ENCODE data around the gene ENO2.
"Not testable (repeated sequence)": the region's sequence is repeated elsewhere in the genome, so short reads cannot be mapped to it uniquely, and the experiment has no call there.

ENO2 gene

GRCh38 chr12:6914246-6914946, at the start of gene ENO2:
ENO2 (plus strand) TSS chr12:6914580; CDS start chr12:6915833, 1,253 bp downstream.
- H3K4me3 ChIP-seq (ENCODE audit: low read length) = peak within 1 kb of the TSS; percentile 59
- H3K4me1 ChIP-seq (ENCODE audit: insufficient read depth, low read length) = peaks cover 13% of the 10 kb centered on the region
- H3K36me3 ChIP-seq (ENCODE audit: insufficient read depth, low read length) = peaks cover 3% of the 10 kb centered on the region
- H3K27me3 ChIP-seq (ENCODE audit: insufficient read depth, low read length) = no peaks in the 10 kb centered on the region
- H3K9me3 ChIP-seq (ENCODE audit: low read length) = no peaks in the 10 kb centered on the region
- peak within 1 kb of the TSS; percentile 80 for H2AFZ ChIP-seq (ENCODE audit: low read depth, low read length)

- H3K27me3 ChIP-seq (ENCODE audit: insufficient read depth, low read length); H2AFZ ChIP-seq (ENCODE audit: low read depth, low read length); H3K4me3 ChIP-seq (ENCODE audit: low read length); H3K9me3 ChIP-seq (ENCODE audit: low read length): not testable (repeated sequence)
- Histone ChIP-seq H3K36me3 (ENCODE audit: insufficient read depth, low read length) (peaks cover 66% of the 10 kb centered on the region), H3K4me1 (ENCODE audit: insufficient read depth, low read length) (peaks cover 20% of the 10 kb centered on the region)
Measured at GRCh38 chr12:6865307-6865706, 49.1 kb upstream of the ENO2 start.

- Histone ChIP-seq H3K4me1 (ENCODE audit: insufficient read depth, low read length) (peaks cover 21% of the 10 kb centered on the region), H3K27me3 (ENCODE audit: insufficient read depth, low read length) (no peaks in the 10 kb centered on the region), H3K36me3 (ENCODE audit: insufficient read depth, low read length) (peaks cover 66% of the 10 kb centered on the region), H3K9me3 (ENCODE audit: low read length) (no peaks in the 10 kb centered on the region), H3K4me3 (ENCODE audit: low read length) (no peak overlapping the region), H2AFZ (ENCODE audit: low read depth, low read length) (no peak overlapping the region)
Measured at GRCh38 chr12:6866163-6866919, 48.0 kb upstream of the ENO2 start.

- H3K4me3 ChIP-seq (ENCODE audit: low read length) = peak overlapping the region; percentile 93
- H2AFZ ChIP-seq (ENCODE audit: low read depth, low read length) = no peak overlapping the region
- peaks cover 64% of the 10 kb centered on the region for H3K36me3 ChIP-seq (ENCODE audit: insufficient read depth, low read length)
Measured at GRCh38 chr12:6866920-6867412, 47.4 kb upstream of the ENO2 start.

GRCh38 chr12:6867413-6868210, 46.8 kb upstream of the ENO2 start, which contains the start of gene TPI1:
TPI1 (plus strand) TSS chr12:6867531; CDS start chr12:6867567, 36 bp downstream.
- Histone ChIP-seq H3K4me1 (ENCODE audit: insufficient read depth, low read length) (peaks cover 32% of the 10 kb centered on the region), H3K36me3 (ENCODE audit: insufficient read depth, low read length) (peaks cover 58% of the 10 kb centered on the region), H3K9me3 (ENCODE audit: low read length) (no peaks in the 10 kb centered on the region), H3K4me3 (ENCODE audit: low read length) (peak within 1 kb of the TSS; percentile 93), H3K27me3 (ENCODE audit: insufficient read depth, low read length) (no peaks in the 10 kb centered on the region), H2AFZ (ENCODE audit: low read depth, low read length) (no peak within 1 kb of the TSS)

More at GRCh38 chr12:6866920-6867412, 47.4 kb upstream of the ENO2 start:
- H3K27me3 ChIP-seq (ENCODE audit: insufficient read depth, low read length) = no peaks in the 10 kb centered on the region
- H3K4me1 ChIP-seq (ENCODE audit: insufficient read depth, low read length) = peaks cover 27% of the 10 kb centered on the region
- H3K9me3 ChIP-seq (ENCODE audit: low read length) = no peaks in the 10 kb centered on the region

DNA sequence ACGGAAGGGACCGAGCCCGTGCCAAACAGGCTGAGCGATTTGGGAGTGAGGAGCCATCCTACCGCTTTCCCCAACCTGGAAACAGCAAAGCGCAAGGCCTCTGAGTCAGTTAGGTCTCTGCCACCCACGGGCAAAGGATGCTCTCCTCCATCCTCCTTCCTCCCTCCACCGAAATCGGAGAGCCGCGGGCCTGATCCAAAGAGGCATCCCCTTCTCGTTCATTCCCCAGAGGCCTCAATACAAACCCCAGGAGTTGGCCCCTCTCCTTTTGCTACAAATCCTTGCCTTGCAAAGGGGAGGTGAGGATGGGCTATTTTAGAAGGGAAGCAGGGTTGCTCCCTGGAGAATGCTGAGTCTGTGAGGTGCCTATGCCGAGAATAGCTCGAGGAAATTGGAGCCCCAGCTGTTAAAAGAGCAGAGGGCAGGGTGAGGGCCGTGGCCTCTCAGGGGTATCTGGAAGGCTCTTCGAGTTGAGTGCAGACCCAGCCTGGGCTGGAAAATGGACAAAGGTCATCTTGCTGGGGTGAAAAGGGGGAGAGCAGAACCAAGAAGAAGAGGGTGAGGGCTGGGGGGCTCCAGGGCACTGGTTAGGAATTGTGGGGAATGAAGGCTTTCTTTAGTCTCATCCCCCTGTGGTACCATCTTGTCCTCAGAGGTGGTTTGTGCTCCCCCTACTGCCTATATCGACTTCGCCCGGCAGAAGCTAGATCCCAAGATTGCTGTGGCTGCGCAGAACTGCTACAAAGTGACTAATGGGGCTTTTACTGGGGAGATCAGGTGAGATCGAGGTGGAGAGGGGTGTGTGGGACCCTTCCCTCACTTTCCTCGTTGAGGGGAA, 46.0 kb upstream of the ENO2 start:
- Histone ChIP-seq H3K9me3 (ENCODE audit: low read length) (no peaks in the 10 kb centered on the region), H3K4me1 (ENCODE audit: insufficient read depth, low read length) (peaks cover 34% of the 10 kb centered on the region)

DNA sequence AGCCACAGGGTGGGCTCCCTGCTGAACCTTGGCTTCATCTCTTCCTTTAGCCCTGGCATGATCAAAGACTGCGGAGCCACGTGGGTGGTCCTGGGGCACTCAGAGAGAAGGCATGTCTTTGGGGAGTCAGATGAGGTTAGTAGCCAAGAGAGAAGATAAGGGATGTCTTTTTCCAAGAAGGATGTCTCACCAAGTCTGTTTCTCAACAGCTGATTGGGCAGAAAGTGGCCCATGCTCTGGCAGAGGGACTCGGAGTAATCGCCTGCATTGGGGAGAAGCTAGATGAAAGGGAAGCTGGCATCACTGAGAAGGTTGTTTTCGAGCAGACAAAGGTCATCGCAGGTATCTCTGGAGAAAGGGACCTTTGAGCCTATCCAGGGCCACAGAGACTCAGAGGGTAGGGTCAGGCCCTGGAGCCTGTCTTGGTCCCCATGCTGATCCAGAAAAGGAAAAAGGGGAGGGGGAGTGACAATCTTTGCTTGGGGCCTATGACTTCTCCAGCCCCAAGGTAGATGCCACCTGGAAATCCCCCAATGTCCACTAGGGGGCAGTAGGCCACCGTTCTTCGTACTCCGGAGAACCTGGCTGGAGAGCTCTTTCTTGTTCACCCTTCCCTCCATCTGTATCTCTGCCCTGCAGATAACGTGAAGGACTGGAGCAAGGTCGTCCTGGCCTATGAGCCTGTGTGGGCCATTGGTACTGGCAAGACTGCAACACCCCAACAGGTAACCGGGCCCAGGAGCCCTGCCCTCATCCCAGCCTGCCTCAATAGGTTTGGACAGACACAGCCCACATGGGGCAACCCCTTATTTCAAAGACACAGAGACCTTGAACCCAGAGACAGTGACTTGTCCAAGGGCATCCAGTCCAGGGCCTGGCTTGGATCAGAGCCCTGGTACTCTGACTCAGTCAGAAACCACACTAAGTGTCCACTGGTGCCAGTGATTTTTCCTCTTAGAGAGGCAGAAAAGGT, 45.0 kb upstream of the ENO2 start:
- H3K27me3 ChIP-seq (ENCODE audit: insufficient read depth, low read length) = no peaks in the 10 kb centered on the region
- no peak overlapping the region for H2AFZ ChIP-seq (ENCODE audit: low read depth, low read length)
- H3K36me3 ChIP-seq (ENCODE audit: insufficient read depth, low read length) = peaks cover 41% of the 10 kb centered on the region
- peak overlapping the region; percentile 93 for H3K4me3 ChIP-seq (ENCODE audit: low read length)
- H3K9me3 ChIP-seq (ENCODE audit: low read length) = no peaks in the 10 kb centered on the region
- peaks cover 34% of the 10 kb centered on the region for H3K4me1 ChIP-seq (ENCODE audit: insufficient read depth, low read length)

More for the DNA sequence above, 46.0 kb upstream of the ENO2 start:
- H2AFZ ChIP-seq (ENCODE audit: low read depth, low read length) = no peak overlapping the region
- peak overlapping the region; percentile 93 for H3K4me3 ChIP-seq (ENCODE audit: low read length)
- no peaks in the 10 kb centered on the region for H3K27me3 ChIP-seq (ENCODE audit: insufficient read depth, low read length)
- H3K36me3 ChIP-seq (ENCODE audit: insufficient read depth, low read length) = peaks cover 50% of the 10 kb centered on the region

GRCh38 chr12:6870304-6870703, 44.1 kb upstream of the ENO2 start:
- H3K9me3 ChIP-seq (ENCODE audit: low read length); H3K27me3 ChIP-seq (ENCODE audit: insufficient read depth, low read length); H2AFZ ChIP-seq (ENCODE audit: low read depth, low read length); H3K4me3 ChIP-seq (ENCODE audit: low read length): not testable (repeated sequence)
- Histone ChIP-seq H3K4me1 (ENCODE audit: insufficient read depth, low read length) (peaks cover 34% of the 10 kb centered on the region), H3K36me3 (ENCODE audit: insufficient read depth, low read length) (peaks cover 34% of the 10 kb centered on the region)

DNA sequence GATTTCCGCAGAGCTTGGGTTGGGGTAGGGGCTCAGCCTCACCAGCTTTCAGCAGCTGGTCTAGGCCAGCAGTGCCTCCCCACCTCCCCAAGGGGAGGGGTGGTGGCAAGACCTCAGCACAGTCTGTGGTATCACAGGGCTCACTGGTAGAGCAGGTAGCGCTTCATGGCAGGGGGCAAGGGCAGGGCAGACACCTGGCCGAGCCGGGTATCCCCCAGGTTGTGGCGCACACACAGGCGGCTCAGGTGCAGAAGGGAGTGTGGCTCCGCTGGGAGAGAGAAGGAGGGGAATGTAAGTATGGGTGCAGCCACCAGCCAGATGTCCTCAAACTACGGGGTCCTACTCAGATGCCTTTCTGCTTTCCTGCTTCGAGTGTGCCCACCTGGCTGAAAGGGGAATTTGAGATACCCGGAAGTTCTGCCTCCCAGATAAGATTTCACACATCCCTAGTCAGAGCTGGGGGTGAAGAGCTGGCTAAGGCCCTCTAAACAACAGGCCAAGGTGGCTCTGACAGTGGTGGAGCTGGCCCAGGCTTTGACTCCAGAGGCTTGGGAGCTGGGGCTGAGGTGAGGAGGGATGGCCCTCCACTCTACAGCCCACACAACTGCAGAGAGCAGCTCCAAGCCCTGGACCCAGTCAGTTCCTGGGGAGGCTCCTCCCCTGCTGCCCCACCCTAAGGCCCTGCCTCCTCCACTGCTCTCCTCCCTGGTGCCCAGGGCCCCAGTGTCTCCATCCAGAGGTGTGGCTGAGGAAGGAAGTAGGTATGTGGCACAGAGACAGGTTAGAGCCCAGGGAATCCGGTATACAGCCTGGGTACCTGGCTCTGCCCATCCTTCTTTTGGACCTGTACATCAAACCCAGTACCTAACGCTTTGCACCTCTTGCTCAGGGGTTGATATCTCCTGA, 43.1 kb upstream of the ENO2 start:
- peaks cover 34% of the 10 kb centered on the region for H3K4me1 ChIP-seq (ENCODE audit: insufficient read depth, low read length)
- H3K27me3 ChIP-seq (ENCODE audit: insufficient read depth, low read length) = no peaks in the 10 kb centered on the region
- no peaks in the 10 kb centered on the region for H3K9me3 ChIP-seq (ENCODE audit: low read length)
- H2AFZ ChIP-seq (ENCODE audit: low read depth, low read length) = no peak overlapping the region
- peaks cover 25% of the 10 kb centered on the region for H3K36me3 ChIP-seq (ENCODE audit: insufficient read depth, low read length)
- no peak overlapping the region for H3K4me3 ChIP-seq (ENCODE audit: low read length)

GRCh38 chr12:6872073-6873048, 42.0 kb upstream of the ENO2 start:
- H3K36me3 ChIP-seq (ENCODE audit: insufficient read depth, low read length) = peaks cover 28% of the 10 kb centered on the region
- peak overlapping the region; percentile 62 for H3K4me3 ChIP-seq (ENCODE audit: low read length)
- H3K9me3 ChIP-seq (ENCODE audit: low read length) = no peaks in the 10 kb centered on the region
- no peaks in the 10 kb centered on the region for H3K27me3 ChIP-seq (ENCODE audit: insufficient read depth, low read length)
- no peak overlapping the region for H2AFZ ChIP-seq (ENCODE audit: low read depth, low read length)
- peaks cover 28% of the 10 kb centered on the region for H3K4me1 ChIP-seq (ENCODE audit: insufficient read depth, low read length)

Data from neuron (in vitro differentiated cells).